ENCODE measurements around the gene EFS. TPM values are rescaled to one million over a fixed set of nuclear protein-coding genes. Genes with fewer than 3 reads are reported as not detected.

The EFS gene
- total and polyA plus RNA-seq, 7 donors, result 0.46 to 19.9 (median 10.0) TPM

GRCh38 chr14:23355871-23356435 is 9.0 kb downstream of the EFS start:
- H3K4me3 ChIP-seq, result no peak overlapping the region
- H3K9me3 ChIP-seq, result no peaks in the 10 kb centered on the region
- DNase-seq, result no peak
- peaks cover 0 to 32% (median 20%) of the 10 kb centered on the region in 4 donors for H3K4me1 ChIP-seq
- H3K36me3 ChIP-seq, result peaks cover 4 to 35% (median 11%) of the 10 kb centered on the region in 4 donors
- no peak overlapping the region for H3K27ac ChIP-seq
- TF ChIP-seq EP300 (IDR thresholded peaks at IDR 0.05) (no peak), POLR2AphosphoS5 (IDR thresholded peaks at IDR 0.05) (no peak), POLR2A (IDR thresholded peaks at IDR 0.05) (no peak)
- TF ChIP-seq, protein P1, sequence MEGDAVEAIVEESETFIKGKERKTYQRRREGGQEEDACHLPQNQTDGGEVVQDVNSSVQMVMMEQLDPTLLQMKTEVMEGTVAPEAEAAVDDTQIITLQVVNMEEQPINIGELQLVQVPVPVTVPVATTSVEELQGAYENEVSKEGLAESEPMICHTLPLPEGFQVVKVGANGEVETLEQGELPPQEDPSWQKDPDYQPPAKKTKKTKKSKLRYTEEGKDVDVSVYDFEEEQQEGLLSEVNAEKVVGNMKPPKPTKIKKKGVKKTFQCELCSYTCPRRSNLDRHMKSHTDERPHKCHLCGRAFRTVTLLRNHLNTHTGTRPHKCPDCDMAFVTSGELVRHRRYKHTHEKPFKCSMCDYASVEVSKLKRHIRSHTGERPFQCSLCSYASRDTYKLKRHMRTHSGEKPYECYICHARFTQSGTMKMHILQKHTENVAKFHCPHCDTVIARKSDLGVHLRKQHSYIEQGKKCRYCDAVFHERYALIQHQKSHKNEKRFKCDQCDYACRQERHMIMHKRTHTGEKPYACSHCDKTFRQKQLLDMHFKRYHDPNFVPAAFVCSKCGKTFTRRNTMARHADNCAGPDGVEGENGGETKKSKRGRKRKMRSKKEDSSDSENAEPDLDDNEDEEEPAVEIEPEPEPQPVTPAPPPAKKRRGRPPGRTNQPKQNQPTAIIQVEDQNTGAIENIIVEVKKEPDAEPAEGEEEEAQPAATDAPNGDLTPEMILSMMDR (IDR thresholded peaks at IDR 0.05), result no peak
- 90 to 91% methylated on average over 6 of the region's 6 CpGs for WGBS, 2 donors
- intact Hi-C loops (cut with DNase I), result no loop called here
- H3K27me3 ChIP-seq, result peaks cover 0 to 4% (median 3%) of the 10 kb centered on the region in 3 donors

GRCh38 chr14:23354990-23355389 is 10.0 kb downstream of the EFS start:
- H3K36me3 ChIP-seq, result peaks cover 4 to 31% (median 9%) of the 10 kb centered on the region in 4 donors
- DNase-seq, result no peak
- H3K4me1 ChIP-seq, result peaks cover 0 to 23% (median 16%) of the 10 kb centered on the region in 4 donors
- H3K27me3 ChIP-seq, result peaks cover 0 to 4% (median 3%) of the 10 kb centered on the region in 3 donors
- no peak overlapping the region for H3K27ac ChIP-seq
- TF ChIP-seq EP300 (IDR thresholded peaks at IDR 0.05) (no peak), POLR2A (IDR thresholded peaks at IDR 0.05) (no peak), POLR2AphosphoS5 (IDR thresholded peaks at IDR 0.05) (no peak)
- TF ChIP-seq, protein P1 (IDR thresholded peaks at IDR 0.05), result no peak
- H3K4me3 ChIP-seq, result no peak overlapping the region
- H3K9me3 ChIP-seq, result no peaks in the 10 kb centered on the region
- WGBS, 2 donors, result 84 to 88% methylated on average over 6 of the region's 6 CpGs
- intact Hi-C loops (cut with DNase I), result no loop called here

- intact Hi-C loops (cut with DNase I), result loop anchor here (2.0 kb wide), 1 partner anchor 13 kb away; no protein-coding TSS in a partner anchor
- 73 to 77% methylated on average over 5 of the region's 5 CpGs for WGBS, 2 donors
- Histone ChIP-seq H3K4me3 (no peak overlapping the region), H3K27me3 (peaks cover 0 to 4% (median 3%) of the 10 kb centered on the region in 3 donors), H3K27ac (peak overlapping the region; percentile 68 to 84 (median 72)), H3K9me3 (no peaks in the 10 kb centered on the region), H3K4me1 (peaks cover 0 to 18% (median 15%) of the 10 kb centered on the region in 4 donors), H3K36me3 (peaks cover 4 to 15% (median 6%) of the 10 kb centered on the region in 4 donors)
- TF ChIP-seq, protein P1 (IDR thresholded peaks at IDR 0.05), result no peak
- TF ChIP-seq POLR2AphosphoS5 (IDR thresholded peaks at IDR 0.05) (no peak), EP300 (IDR thresholded peaks at IDR 0.05) (no peak), POLR2A (IDR thresholded peaks at IDR 0.05) (no peak)
- DNase-seq, result no peak
These were observed 11.6 kb downstream of the EFS start for GRCh38 chr14:23353433-23353780.

GRCh38 chr14:23352506-23353432 is 12.2 kb downstream of the EFS start, which contains the start of gene SLC22A17:
TSS of gene SLC22A17 (minus strand) at chr14:23352887.
- Histone ChIP-seq H3K4me1 (peaks cover 0 to 18% (median 15%) of the 10 kb centered on the region in 4 donors), H3K27me3 (peaks cover 0 to 4% (median 3%) of the 10 kb centered on the region in 3 donors), H3K4me3 (peak within 1 kb of the TSS; percentile 48 to 70 (median 69)), H3K27ac (peak within 1 kb of the TSS; percentile 68 to 84 (median 72)), H3K36me3 (peaks cover 4 to 14% (median 6%) of the 10 kb centered on the region in 4 donors), H3K9me3 (no peaks in the 10 kb centered on the region)
- peak; percentile 94 for DNase-seq
- intact Hi-C loops (cut with DNase I), result loop anchor here (2.0 kb wide), 1 partner anchor 14 kb away; no protein-coding TSS in a partner anchor
- TF ChIP-seq, protein P1 (IDR thresholded peaks at IDR 0.05), result no peak
- peak; percentile 50 to 70 for TF ChIP-seq POLR2A (IDR thresholded peaks at IDR 0.05)
- TF ChIP-seq POLR2AphosphoS5 (IDR thresholded peaks at IDR 0.05), result peak; percentile 87 to 98 (median 90)
- TF ChIP-seq EP300 (IDR thresholded peaks at IDR 0.05), result no peak
- 1% methylated on average over 42 of the region's 42 CpGs for WGBS, 2 donors

Data from sigmoid colon (tissue), 7 donors.